D721Med (cell line): ENCODE measurements around the gene PNMA8C.

Experiments
- DNase-seq: peaks from one replicate; pipeline ENCODE4 v3.0.0; 2011; ENCODE audit warnings: low spot score; ENCODE audit not compliant: insufficient read length
- FAIRE-seq: peaks from 2 replicates; lab custom pipeline; 2011; peaks lifted over from hg19 to GRCh38; lab: Jason Lieb, UNC
- TF ChIP-seq, protein P1 (sequence below): IDR thresholded peaks from 2 replicates; pipeline ENCODE4 v1.5.1; 2012; ENCODE audit warnings: mild to moderate bottlenecking, control low read depth; ENCODE audit not compliant: insufficient read depth; ENCODE audit errors: missing control alignments

PNMA8C gene

DNA sequence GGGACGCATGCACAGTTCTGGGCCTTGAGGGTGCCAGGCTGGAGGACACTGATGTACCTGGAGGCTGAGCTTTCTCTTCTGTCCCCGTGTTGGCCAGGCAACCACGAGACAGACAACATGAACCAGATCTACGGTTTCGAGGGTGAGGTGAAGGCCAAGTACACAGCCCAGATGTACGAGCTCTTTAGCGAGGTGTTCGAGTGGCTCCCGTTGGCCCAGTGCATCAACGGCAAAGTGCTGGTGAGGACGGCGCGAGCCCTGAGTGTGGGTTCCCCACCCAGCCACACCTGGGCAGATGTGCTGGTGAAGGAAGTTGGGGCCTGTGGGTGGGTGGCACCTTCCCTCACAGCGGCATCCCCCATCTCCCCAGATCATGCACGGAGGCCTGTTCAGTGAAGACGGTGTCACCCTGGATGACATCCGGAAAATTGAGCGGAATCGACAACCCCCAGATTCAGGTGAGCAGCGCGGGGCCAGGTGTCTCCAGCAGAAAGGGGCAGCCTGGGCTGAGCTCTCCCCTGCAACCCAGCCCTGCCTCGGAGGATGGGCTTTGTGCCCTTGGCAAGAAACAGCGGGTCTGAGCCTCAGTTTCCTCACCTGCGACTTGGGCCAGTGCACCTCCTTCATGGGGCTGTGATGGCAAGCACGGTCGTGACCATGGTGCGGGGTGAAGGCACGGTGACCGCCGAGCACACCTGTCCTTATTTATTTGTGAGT is 41.6 kb downstream of the PNMA8C start:
- DNase-seq (no peak), FAIRE-seq (no peak)
- TF ChIP-seq, protein P1, sequence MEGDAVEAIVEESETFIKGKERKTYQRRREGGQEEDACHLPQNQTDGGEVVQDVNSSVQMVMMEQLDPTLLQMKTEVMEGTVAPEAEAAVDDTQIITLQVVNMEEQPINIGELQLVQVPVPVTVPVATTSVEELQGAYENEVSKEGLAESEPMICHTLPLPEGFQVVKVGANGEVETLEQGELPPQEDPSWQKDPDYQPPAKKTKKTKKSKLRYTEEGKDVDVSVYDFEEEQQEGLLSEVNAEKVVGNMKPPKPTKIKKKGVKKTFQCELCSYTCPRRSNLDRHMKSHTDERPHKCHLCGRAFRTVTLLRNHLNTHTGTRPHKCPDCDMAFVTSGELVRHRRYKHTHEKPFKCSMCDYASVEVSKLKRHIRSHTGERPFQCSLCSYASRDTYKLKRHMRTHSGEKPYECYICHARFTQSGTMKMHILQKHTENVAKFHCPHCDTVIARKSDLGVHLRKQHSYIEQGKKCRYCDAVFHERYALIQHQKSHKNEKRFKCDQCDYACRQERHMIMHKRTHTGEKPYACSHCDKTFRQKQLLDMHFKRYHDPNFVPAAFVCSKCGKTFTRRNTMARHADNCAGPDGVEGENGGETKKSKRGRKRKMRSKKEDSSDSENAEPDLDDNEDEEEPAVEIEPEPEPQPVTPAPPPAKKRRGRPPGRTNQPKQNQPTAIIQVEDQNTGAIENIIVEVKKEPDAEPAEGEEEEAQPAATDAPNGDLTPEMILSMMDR, result no peak

DNA sequence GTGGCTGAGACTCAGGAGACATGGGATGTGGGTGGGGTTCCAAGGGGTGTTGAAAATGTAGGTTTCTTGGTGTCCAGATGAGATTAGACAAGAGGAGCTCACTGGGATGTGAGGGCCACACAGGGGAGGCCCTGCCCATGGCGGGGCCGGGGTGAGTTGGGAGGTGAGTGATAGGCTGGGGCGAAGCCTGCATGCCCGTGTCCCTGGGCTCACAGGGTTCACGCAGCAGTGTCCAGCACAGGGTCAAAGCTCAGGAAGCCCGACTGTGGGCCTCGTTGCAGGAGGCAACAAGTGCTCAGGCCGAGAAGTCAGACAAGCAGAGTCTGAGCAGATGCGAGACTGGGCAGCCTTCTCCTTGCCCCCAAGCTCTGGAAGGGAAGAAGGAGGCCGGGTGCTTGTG is 42.6 kb downstream of the PNMA8C start:
- no peak for FAIRE-seq
- DNase-seq, result no peak
- TF ChIP-seq, protein P1, result no peak

DNA sequence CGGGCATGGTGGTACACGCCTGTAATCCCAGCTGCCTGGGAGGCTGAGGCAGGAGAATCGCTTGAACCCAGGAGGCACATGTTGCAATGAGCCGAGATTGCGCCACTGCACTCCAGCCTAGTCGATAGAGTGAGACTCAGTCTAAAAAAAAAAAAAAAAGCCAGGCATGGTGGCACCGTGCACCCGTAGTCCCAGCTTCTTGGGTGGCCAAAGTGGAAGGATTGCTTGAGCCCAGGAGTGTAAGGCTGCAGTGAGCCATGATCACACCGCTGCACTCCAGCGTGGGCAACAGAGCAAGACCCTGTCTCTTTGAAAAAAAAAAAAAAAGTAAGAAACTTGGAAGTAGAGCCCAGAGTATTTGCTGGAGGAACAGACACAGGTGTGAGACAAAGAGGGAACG is 43.1 kb downstream of the PNMA8C start:
- no peak for DNase-seq
- FAIRE-seq, result no peak
- TF ChIP-seq, protein P1, result no peak

DNA sequence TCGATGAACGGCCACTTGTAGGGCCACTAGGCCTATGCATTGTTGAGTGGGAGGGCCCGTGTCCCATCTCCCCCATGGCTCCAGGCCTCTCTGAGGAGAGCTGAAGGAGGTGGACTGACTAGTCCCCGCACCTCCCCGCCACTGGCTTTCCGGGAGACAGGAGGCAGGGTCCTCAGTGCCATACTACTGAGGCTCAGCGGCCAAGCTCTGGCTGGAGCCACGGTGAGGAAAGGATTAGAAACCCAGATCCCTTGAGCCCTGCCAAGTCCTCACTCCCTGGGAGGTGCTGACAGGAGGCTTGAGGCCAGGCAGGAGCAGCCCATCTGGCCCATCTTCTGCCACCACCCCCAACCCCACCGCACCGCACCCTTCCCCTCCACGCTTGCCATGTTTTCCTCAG is 44.3 kb downstream of the PNMA8C start:
- TF ChIP-seq, protein P1, result no peak
- DNase-seq, result peak; percentile 67
- no peak for FAIRE-seq

DNA sequence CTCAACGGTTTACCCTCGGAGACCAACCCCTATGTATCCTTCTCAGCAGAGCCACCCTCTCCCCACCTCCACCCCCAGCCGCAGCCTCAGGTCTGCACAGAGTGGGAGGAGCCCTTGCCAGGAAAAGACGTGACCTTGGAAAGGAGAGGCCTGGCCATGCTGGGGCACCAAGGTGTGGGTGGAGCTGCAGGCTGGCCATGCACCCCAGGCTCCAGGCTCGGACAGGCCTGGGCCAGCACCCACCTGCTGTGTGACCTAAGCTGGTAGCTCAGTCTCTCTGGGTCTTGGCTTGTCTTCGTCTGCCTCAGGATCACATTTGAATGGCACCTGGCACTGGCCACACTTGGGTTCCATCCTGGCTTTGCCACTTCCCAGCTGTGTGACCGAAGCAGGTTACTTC is 44.9 kb downstream of the PNMA8C start:
- DNase-seq, result no peak
- FAIRE-seq, result no peak
- TF ChIP-seq, protein P1, result no peak

DNA sequence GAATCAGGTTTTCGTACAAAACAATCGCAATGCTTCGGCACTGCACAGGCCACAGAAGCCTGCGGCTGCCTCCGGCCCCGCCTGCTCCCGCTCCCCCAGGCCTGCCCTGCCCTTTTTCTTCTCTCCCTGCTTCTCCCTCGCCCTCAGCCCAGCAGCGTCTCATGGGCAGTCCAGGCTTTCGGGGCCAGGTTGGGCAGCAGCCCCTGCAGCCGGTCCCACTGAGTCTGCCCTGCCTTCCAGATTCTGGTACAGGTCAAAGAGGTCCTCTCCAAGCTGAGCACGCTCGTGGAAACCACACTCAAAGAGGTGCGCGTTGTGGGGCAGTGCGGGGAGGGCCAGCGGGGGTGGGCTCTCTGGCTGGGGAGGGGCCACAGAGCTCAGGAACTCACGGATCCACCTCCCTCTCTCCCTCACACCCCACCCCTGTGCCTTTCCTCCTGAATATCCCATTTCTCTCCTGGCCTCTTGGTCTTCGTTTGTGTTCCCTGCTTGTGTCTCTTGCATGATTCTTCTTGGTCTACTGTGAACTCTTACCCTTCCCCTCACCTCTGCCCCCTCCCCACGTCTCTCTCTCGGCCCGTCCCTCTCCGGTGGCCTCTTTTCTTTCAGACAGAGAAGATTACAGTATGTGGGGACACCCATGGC is 45.4 kb downstream of the PNMA8C start:
- FAIRE-seq (no peak), DNase-seq (no peak)
- TF ChIP-seq, protein P1, result no peak
